ENCODE results near the gene GPR160.

DNA sequence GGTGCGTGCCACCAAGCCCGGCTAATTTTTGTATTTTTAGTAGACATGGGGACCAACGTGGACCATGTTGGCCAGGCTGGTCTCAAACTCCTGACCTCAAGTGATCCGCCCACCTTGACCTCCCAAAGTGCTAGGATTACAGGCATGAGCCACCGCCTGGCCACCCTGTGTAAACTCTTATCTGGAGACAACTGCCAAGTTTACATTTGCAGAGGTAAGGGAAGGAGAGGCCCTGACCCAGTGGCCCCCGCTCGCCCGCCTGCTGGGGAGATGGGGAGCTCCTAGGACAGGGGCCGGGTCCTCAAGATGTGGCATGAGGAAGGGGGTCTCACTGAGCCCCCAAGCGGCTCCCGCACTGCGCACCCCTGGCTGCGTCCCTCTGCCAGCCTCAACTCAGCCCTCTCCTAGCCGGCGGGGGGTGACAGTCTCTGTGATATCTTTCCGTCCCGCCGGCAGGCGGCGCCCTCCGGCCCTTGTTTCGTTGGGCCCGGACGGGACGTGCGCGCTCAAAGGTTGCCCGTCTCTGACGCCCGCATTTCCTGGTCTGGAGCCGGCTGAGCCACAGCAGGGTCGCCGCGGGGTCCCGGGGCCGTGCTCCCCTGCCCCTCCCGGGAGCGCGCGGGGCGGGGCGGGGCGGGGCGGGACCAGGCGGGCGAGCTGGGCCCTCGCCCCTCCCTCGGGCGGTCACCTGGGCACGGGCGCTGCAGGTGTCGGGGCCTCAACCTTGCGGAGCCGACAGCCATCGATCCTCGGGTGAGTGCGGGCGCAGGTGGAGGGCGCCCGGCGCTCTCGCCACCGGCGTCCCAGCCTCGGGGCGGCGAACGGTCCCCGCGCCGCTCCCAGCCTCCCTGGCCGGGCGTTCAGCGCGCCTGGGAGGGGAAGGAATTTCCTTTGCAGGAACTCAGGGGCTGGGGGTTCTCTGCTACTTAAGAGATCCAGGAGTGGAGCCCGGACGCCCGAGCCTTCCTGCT is at the start of gene GPR160:
- TF ChIP-seq, protein P1, sequence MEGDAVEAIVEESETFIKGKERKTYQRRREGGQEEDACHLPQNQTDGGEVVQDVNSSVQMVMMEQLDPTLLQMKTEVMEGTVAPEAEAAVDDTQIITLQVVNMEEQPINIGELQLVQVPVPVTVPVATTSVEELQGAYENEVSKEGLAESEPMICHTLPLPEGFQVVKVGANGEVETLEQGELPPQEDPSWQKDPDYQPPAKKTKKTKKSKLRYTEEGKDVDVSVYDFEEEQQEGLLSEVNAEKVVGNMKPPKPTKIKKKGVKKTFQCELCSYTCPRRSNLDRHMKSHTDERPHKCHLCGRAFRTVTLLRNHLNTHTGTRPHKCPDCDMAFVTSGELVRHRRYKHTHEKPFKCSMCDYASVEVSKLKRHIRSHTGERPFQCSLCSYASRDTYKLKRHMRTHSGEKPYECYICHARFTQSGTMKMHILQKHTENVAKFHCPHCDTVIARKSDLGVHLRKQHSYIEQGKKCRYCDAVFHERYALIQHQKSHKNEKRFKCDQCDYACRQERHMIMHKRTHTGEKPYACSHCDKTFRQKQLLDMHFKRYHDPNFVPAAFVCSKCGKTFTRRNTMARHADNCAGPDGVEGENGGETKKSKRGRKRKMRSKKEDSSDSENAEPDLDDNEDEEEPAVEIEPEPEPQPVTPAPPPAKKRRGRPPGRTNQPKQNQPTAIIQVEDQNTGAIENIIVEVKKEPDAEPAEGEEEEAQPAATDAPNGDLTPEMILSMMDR (IDR thresholded peaks at IDR 0.05; ENCODE audit: insufficient read depth, low read length), result peak; percentile 73
- peak; percentile 47 for TF ChIP-seq POLR2AphosphoS5 (IDR thresholded peaks at IDR 0.05; ENCODE audit: low read depth)
